ENCODE data around the gene INSYN2A.
A peak's percentile ranks its signal among the peaks of the same experiment; 100 is the strongest.

INSYN2A gene

DNA sequence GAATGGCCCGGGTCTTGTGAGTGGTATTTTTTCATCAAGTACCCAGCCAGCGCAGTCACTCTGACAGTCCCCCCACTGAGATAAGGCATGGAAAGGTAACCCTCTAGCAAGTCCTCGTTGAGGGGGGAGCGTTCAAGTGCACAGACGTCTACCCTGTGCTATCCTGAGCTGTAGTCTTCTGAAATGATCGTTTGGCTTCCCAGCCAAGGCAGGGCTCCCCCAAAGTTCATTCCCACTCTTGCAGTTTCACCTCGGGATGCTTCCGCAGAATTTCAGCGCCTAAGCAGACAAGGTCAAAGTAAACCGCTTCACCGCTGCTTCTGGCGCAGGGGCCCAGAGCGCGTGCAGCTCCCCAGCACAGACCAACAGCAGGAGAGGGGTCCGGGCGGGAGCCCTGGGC is 1.8 kb downstream of the INSYN2A start:
- H3K27me3 ChIP-seq (ENCODE audit: insufficient read depth, low read length, poor library complexity): no peaks in the 10 kb centered on the region
- no CpG with 5 or more reads among the region's 16 CpGs for WGBS (ENCODE audit: extremely low coverage, insufficient coverage, low lambda C conversion rate)

GRCh38 chr10:127194111-127194510 is 2.3 kb downstream of the INSYN2A start:
- no peak overlapping the region for H3K4me3 ChIP-seq (ENCODE audit: low read length)
- no peak overlapping the region for H2BK15ac ChIP-seq (replicated peaks; ENCODE audit: low read depth)
- no peak overlapping the region for H3K27ac ChIP-seq (ENCODE audit: low read depth, low read length)

More for the DNA sequence above, 1.8 kb downstream of the INSYN2A start:
- Histone ChIP-seq H3K4me2 (ENCODE audit: low read length) (peak overlapping the region; percentile 59), H3K79me2 (ENCODE audit: control insufficient read depth, insufficient read depth, low read length) (no peaks in the 10 kb centered on the region), H2BK15ac (replicated peaks; ENCODE audit: low read depth) (no peak overlapping the region), H2AK5ac (ENCODE audit: low read length) (no peak overlapping the region), H3K18ac (ENCODE audit: low read length) (no peak overlapping the region), H3K4me3 (ENCODE audit: low read length) (no peak overlapping the region), H2BK120ac (ENCODE audit: low read depth, low read length) (no peak overlapping the region), H3K79me1 (ENCODE audit: low read length) (no peaks in the 10 kb centered on the region), H2BK5ac (ENCODE audit: low read length) (no peak overlapping the region), H3K23ac (ENCODE audit: low read length) (no peak overlapping the region), H4K8ac (ENCODE audit: low read depth, low read length) (no peak overlapping the region), H3K56ac (ENCODE audit: low read length) (peak overlapping the region; percentile 69), H3K36me3 (ENCODE audit: control insufficient read depth, insufficient read depth, low read length) (no peaks in the 10 kb centered on the region), H3K4me1 (ENCODE audit: control insufficient read depth, low read depth, low read length) (no peaks in the 10 kb centered on the region), H3K27ac (ENCODE audit: low read depth, low read length) (no peak overlapping the region), H4K5ac (ENCODE audit: low read length) (no peak overlapping the region), H3K4ac (ENCODE audit: low read depth, low read length) (no peak overlapping the region), H3K9ac (ENCODE audit: low read length) (peak overlapping the region; percentile 18)
- no peak for DNase-seq

GRCh38 chr10:127193125-127193524 is 3.3 kb downstream of the INSYN2A start:
- Histone ChIP-seq H3K4ac (ENCODE audit: low read depth, low read length) (no peak overlapping the region), H3K4me3 (ENCODE audit: low read length) (no peak overlapping the region), H2BK5ac (ENCODE audit: low read length) (no peak overlapping the region), H2BK15ac (replicated peaks; ENCODE audit: low read depth) (no peak overlapping the region), H3K79me2 (ENCODE audit: control insufficient read depth, insufficient read depth, low read length) (no peaks in the 10 kb centered on the region), H4K8ac (ENCODE audit: low read depth, low read length) (no peak overlapping the region), H3K4me2 (ENCODE audit: low read length) (no peak overlapping the region), H3K56ac (ENCODE audit: low read length) (no peak overlapping the region), H3K27me3 (ENCODE audit: insufficient read depth, low read length, poor library complexity) (no peaks in the 10 kb centered on the region), H2BK120ac (ENCODE audit: low read depth, low read length) (no peak overlapping the region), H3K18ac (ENCODE audit: low read length) (no peak overlapping the region), H3K23ac (ENCODE audit: low read length) (no peak overlapping the region), H3K79me1 (ENCODE audit: low read length) (no peaks in the 10 kb centered on the region), H3K36me3 (ENCODE audit: control insufficient read depth, insufficient read depth, low read length) (no peaks in the 10 kb centered on the region), H2AK5ac (ENCODE audit: low read length) (no peak overlapping the region), H3K27ac (ENCODE audit: low read depth, low read length) (no peak overlapping the region), H3K9ac (ENCODE audit: low read length) (no peak overlapping the region), H4K5ac (ENCODE audit: low read length) (no peak overlapping the region), H3K4me1 (ENCODE audit: control insufficient read depth, low read depth, low read length) (no peaks in the 10 kb centered on the region)
- no CpG with 5 or more reads among the region's 7 CpGs for WGBS (ENCODE audit: extremely low coverage, insufficient coverage, low lambda C conversion rate)
- no peak for DNase-seq

More at GRCh38 chr10:127194111-127194510, 2.3 kb downstream of the INSYN2A start:
- Histone ChIP-seq H3K27me3 (ENCODE audit: insufficient read depth, low read length, poor library complexity) (no peaks in the 10 kb centered on the region), H2BK120ac (ENCODE audit: low read depth, low read length) (no peak overlapping the region), H3K36me3 (ENCODE audit: control insufficient read depth, insufficient read depth, low read length) (no peaks in the 10 kb centered on the region), H4K5ac (ENCODE audit: low read length) (no peak overlapping the region), H3K4me1 (ENCODE audit: control insufficient read depth, low read depth, low read length) (no peaks in the 10 kb centered on the region), H2AK5ac (ENCODE audit: low read length) (no peak overlapping the region), H3K56ac (ENCODE audit: low read length) (no peak overlapping the region), H2BK5ac (ENCODE audit: low read length) (no peak overlapping the region), H3K4ac (ENCODE audit: low read depth, low read length) (no peak overlapping the region), H3K18ac (ENCODE audit: low read length) (no peak overlapping the region), H3K9ac (ENCODE audit: low read length) (no peak overlapping the region), H3K79me2 (ENCODE audit: control insufficient read depth, insufficient read depth, low read length) (no peaks in the 10 kb centered on the region), H3K4me2 (ENCODE audit: low read length) (no peak overlapping the region), H4K8ac (ENCODE audit: low read depth, low read length) (no peak overlapping the region), H3K79me1 (ENCODE audit: low read length) (no peaks in the 10 kb centered on the region), H3K23ac (ENCODE audit: low read length) (no peak overlapping the region)
- no CpG with 5 or more reads among the region's 2 CpGs for WGBS (ENCODE audit: extremely low coverage, insufficient coverage, low lambda C conversion rate)
- no peak for DNase-seq

- no CpG with 5 or more reads among the region's 5 CpGs for WGBS (ENCODE audit: extremely low coverage, insufficient coverage, low lambda C conversion rate)
Observed at GRCh38 chr10:127190427-127190826, 6.0 kb downstream of the INSYN2A start.

DNA sequence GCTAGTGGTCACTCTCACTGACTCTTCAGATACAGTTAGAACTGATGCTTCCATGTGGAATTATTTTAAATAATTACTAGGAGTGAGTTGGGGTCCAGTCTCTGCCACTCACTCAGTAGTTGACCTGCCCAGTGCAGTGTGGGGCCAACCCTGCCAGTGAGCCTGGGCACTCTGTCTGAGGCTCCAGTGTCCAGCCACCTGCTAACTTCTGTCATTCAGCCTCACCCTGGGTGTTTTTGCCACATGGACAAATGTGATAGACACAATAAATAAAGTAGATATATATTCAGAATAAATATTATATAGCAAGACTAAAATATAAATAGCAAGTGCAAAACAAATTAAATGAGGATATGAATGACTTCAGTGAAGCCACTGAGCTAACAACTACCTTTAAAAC is 7.2 kb downstream of the INSYN2A start:
- H4K8ac ChIP-seq (ENCODE audit: low read depth, low read length): no peak overlapping the region
- no peak overlapping the region for H3K4ac ChIP-seq (ENCODE audit: low read depth, low read length)
- H3K56ac ChIP-seq (ENCODE audit: low read length): no peak overlapping the region
- H3K36me3 ChIP-seq (ENCODE audit: control insufficient read depth, insufficient read depth, low read length): no peaks in the 10 kb centered on the region
- H4K5ac ChIP-seq (ENCODE audit: low read length): no peak overlapping the region
- H3K9ac ChIP-seq (ENCODE audit: low read length): no peak overlapping the region
- DNase-seq: no peak
- H3K23ac ChIP-seq (ENCODE audit: low read length): no peak overlapping the region
- H3K79me1 ChIP-seq (ENCODE audit: low read length): no peaks in the 10 kb centered on the region
- no peaks in the 10 kb centered on the region for H3K4me1 ChIP-seq (ENCODE audit: control insufficient read depth, low read depth, low read length)
- no peaks in the 10 kb centered on the region for H3K27me3 ChIP-seq (ENCODE audit: insufficient read depth, low read length, poor library complexity)
- no peak overlapping the region for H2BK5ac ChIP-seq (ENCODE audit: low read length)
- H3K4me2 ChIP-seq (ENCODE audit: low read length): no peak overlapping the region
- no peak overlapping the region for H2BK15ac ChIP-seq (replicated peaks; ENCODE audit: low read depth)
- H3K79me2 ChIP-seq (ENCODE audit: control insufficient read depth, insufficient read depth, low read length): no peaks in the 10 kb centered on the region
- no peak overlapping the region for H3K4me3 ChIP-seq (ENCODE audit: low read length)
- no peak overlapping the region for H2AK5ac ChIP-seq (ENCODE audit: low read length)
- no peak overlapping the region for H3K27ac ChIP-seq (ENCODE audit: low read depth, low read length)
- H2BK120ac ChIP-seq (ENCODE audit: low read depth, low read length): no peak overlapping the region
- H3K18ac ChIP-seq (ENCODE audit: low read length): no peak overlapping the region

More at GRCh38 chr10:127190427-127190826, 6.0 kb downstream of the INSYN2A start:
- H3K4me2 ChIP-seq (ENCODE audit: low read length): no peak overlapping the region
- no peaks in the 10 kb centered on the region for H3K79me1 ChIP-seq (ENCODE audit: low read length)
- no peak overlapping the region for H3K56ac ChIP-seq (ENCODE audit: low read length)
- no peaks in the 10 kb centered on the region for H3K27me3 ChIP-seq (ENCODE audit: insufficient read depth, low read length, poor library complexity)
- H2BK5ac ChIP-seq (ENCODE audit: low read length): no peak overlapping the region
- H2BK120ac ChIP-seq (ENCODE audit: low read depth, low read length): no peak overlapping the region
- H3K27ac ChIP-seq (ENCODE audit: low read depth, low read length): no peak overlapping the region
- no peaks in the 10 kb centered on the region for H3K79me2 ChIP-seq (ENCODE audit: control insufficient read depth, insufficient read depth, low read length)
- no peak overlapping the region for H3K4ac ChIP-seq (ENCODE audit: low read depth, low read length)
- H2BK15ac ChIP-seq (replicated peaks; ENCODE audit: low read depth): no peak overlapping the region
- H4K5ac ChIP-seq (ENCODE audit: low read length): no peak overlapping the region
- no peak for DNase-seq
- H3K4me1 ChIP-seq (ENCODE audit: control insufficient read depth, low read depth, low read length): no peaks in the 10 kb centered on the region
- H3K23ac ChIP-seq (ENCODE audit: low read length): no peak overlapping the region
- H3K18ac ChIP-seq (ENCODE audit: low read length): no peak overlapping the region
- H3K4me3 ChIP-seq (ENCODE audit: low read length): no peak overlapping the region
- no peaks in the 10 kb centered on the region for H3K36me3 ChIP-seq (ENCODE audit: control insufficient read depth, insufficient read depth, low read length)
- no peak overlapping the region for H3K9ac ChIP-seq (ENCODE audit: low read length)
- H4K8ac ChIP-seq (ENCODE audit: low read depth, low read length): no peak overlapping the region
- H2AK5ac ChIP-seq (ENCODE audit: low read length): no peak overlapping the region

DNA sequence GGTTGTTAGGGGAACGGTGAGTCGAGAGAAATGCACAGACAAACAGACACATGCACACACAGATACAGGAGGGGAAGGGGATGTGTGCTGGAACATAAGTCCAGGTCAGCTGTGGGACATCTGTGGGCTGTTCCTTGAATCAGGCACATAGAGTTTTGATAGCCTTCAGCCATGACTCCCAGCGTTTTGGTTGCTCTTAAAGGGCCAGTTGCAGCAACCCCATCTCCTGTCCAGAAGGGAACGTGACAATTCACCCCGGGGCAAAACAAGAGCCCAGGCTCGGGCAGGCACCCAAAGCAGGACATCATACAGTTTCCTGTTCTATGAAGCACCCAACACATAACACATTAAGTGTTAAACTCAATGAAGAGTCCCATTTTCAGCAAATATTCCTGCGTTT is 9.6 kb downstream of the INSYN2A start:
- no peak overlapping the region for H3K4ac ChIP-seq (ENCODE audit: low read depth, low read length)
- H4K5ac ChIP-seq (ENCODE audit: low read length): no peak overlapping the region
- no peaks in the 10 kb centered on the region for H3K4me1 ChIP-seq (ENCODE audit: control insufficient read depth, low read depth, low read length)
- no peak overlapping the region for H2BK120ac ChIP-seq (ENCODE audit: low read depth, low read length)
- WGBS (ENCODE audit: extremely low coverage, insufficient coverage, low lambda C conversion rate): 100% methylated on average over 2 of the region's 7 CpGs
- no peak for DNase-seq
- H3K9ac ChIP-seq (ENCODE audit: low read length): no peak overlapping the region
- no peak overlapping the region for H4K8ac ChIP-seq (ENCODE audit: low read depth, low read length)
- H2AK5ac ChIP-seq (ENCODE audit: low read length): no peak overlapping the region
- H3K27ac ChIP-seq (ENCODE audit: low read depth, low read length): no peak overlapping the region
- no peak overlapping the region for H3K23ac ChIP-seq (ENCODE audit: low read length)
- no peaks in the 10 kb centered on the region for H3K36me3 ChIP-seq (ENCODE audit: control insufficient read depth, insufficient read depth, low read length)
- no peak overlapping the region for H2BK5ac ChIP-seq (ENCODE audit: low read length)
- H3K4me2 ChIP-seq (ENCODE audit: low read length): no peak overlapping the region
- no peaks in the 10 kb centered on the region for H3K79me2 ChIP-seq (ENCODE audit: control insufficient read depth, insufficient read depth, low read length)
- H3K4me3 ChIP-seq (ENCODE audit: low read length): no peak overlapping the region
- no peak overlapping the region for H2BK15ac ChIP-seq (replicated peaks; ENCODE audit: low read depth)
- no peak overlapping the region for H3K18ac ChIP-seq (ENCODE audit: low read length)
- no peaks in the 10 kb centered on the region for H3K27me3 ChIP-seq (ENCODE audit: insufficient read depth, low read length, poor library complexity)
- no peak overlapping the region for H3K56ac ChIP-seq (ENCODE audit: low read length)
- H3K79me1 ChIP-seq (ENCODE audit: low read length): peaks cover 2% of the 10 kb centered on the region
